ENCODE measurements around the gene AEBP1.

Gene AEBP1

GRCh38 chr7:44155191-44156185, 51.3 kb downstream of the AEBP1 start:
- no peak for DNase-seq (ENCODE audit: low read depth in 2 of 2)

GRCh38 chr7:44156453-44157010, 52.4 kb downstream of the AEBP1 start:
- no peak for DNase-seq (ENCODE audit: low read depth in 2 of 2)

GRCh38 chr7:44157116-44158080, 53.3 kb downstream of the AEBP1 start:
- DNase-seq (ENCODE audit: low read depth in 2 of 2), result no peak

- no peak for DNase-seq (ENCODE audit: low read depth in 2 of 2)
Measured at GRCh38 chr7:44158096-44158872, 54.1 kb downstream of the AEBP1 start.

GRCh38 chr7:44158873-44159631, 54.9 kb downstream of the AEBP1 start:
- no peak for DNase-seq (ENCODE audit: low read depth in 2 of 2)

- DNase-seq (ENCODE audit: low read depth in 2 of 2), result no peak
Measured at GRCh38 chr7:44159824-44160630, 55.9 kb downstream of the AEBP1 start.

- DNase-seq (ENCODE audit: low read depth in 2 of 2), result no peak
Measured at GRCh38 chr7:44161371-44161770, 57.2 kb downstream of the AEBP1 start.

GRCh38 chr7:44162179-44162578, 58.0 kb downstream of the AEBP1 start:
- DNase-seq (ENCODE audit: low read depth in 2 of 2), result no peak

- DNase-seq (ENCODE audit: low read depth in 2 of 2), result no peak
Measured at GRCh38 chr7:44162785-44163395, 58.7 kb downstream of the AEBP1 start.

- DNase-seq (ENCODE audit: low read depth in 2 of 2), result no peak
Measured at GRCh38 chr7:44163591-44163990, 59.4 kb downstream of the AEBP1 start.
